Astrocyte of the hippocampus (primary cell): Measurements from ENCODE around the gene RAB8B.
"Not testable (repeated sequence)": the region's sequence is repeated elsewhere in the genome, so short reads cannot be mapped to it uniquely, and the experiment has no call there.

ENCODE experiments used
- DNase-seq: peaks from one replicate; pipeline ENCODE4 v3.0.0; 2011; ENCODE audit warnings: low read depth, low spot score

Gene RAB8B

GRCh38 chr15:63237086-63237485, 47.7 kb downstream of the RAB8B start:
- DNase-seq: not testable (repeated sequence)

- DNase-seq: no peak
Measured at GRCh38 chr15:63238171-63238570, 48.8 kb downstream of the RAB8B start.

DNA sequence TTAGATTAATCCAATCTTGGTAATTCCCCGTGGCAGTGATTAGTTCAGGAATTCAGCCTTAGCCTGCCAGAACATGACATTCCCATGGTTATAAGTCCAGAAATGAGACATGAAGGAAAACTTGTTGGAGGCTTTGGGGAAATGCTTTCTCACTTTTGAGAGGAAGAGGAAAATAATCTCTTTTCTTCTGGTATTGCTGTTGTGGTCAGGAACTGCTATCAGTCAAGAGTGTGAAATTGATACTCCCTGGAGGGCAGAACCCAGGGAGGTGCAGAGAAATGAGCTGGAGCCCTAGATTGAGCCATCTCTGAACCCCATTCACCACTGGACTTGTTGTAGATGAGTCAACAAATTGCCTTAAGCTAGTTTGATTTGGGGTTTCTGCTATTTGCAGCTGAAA, 49.4 kb downstream of the RAB8B start:
- peak; percentile 45 for DNase-seq

GRCh38 chr15:63240109-63240508, 50.7 kb downstream of the RAB8B start:
- DNase-seq: no peak

DNA sequence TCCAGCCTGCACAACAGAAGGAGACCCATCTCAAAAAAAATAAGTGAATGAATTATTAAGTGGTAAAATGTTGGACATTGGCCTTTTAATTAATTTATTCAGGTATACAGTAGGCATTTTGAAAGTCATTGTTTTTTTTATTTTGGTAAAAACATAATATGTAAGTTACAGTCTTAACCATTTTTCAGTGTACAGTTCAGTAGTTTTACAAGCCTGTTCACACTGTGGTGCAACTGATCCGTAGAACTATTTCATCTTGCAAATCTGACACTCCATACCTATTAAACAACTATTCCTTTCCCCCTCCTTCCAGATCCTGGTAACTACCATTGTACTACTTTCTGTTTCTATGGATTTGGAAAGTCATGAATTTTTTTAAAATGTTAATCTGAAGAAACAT, 51.9 kb downstream of the RAB8B start:
- DNase-seq: no peak

DNA sequence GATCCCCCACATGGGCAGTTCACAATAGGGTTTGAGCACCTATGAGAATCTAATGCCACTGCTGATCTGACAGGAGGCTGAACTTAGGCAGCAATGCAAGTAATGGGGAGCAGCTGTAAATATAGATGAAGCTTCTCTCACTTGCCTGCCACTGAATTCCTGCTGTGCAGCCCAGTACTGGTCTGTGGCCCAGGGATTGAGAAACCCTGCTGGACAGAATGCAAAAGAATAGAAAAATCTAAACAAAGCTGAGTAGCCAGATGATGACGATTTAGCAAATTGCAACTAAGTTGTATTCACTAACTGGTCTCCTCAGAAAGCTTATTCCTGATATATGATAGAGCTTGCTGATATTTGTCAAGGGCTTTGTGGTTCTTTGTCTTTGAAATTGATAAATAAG, 53.7 kb downstream of the RAB8B start:
- no peak for DNase-seq

DNA sequence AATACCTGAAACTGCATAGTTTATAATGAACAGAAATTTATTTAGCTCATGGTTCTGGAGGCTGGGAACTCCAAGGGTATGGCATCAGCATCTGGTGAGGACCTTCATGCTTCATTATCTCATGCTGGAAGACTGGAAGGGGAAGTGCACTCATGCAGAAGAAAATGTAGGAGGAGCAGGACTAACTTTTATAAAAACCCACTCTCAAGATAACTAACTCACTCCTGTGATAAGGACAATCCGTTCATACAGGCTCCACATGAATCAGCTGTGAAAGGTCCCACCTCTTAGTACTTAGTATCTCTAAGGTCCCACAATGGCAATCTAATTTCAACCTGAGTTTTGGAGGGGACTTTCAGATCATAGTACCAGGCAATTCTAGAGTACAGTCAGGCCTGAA, 54.4 kb downstream of the RAB8B start:
- no peak for DNase-seq

- peak; percentile 83 for DNase-seq
Measured at GRCh38 chr15:63244399-63244798, 55.0 kb downstream of the RAB8B start.

- no peak for DNase-seq
Measured at GRCh38 chr15:63244976-63245645, 55.7 kb downstream of the RAB8B start.

DNA sequence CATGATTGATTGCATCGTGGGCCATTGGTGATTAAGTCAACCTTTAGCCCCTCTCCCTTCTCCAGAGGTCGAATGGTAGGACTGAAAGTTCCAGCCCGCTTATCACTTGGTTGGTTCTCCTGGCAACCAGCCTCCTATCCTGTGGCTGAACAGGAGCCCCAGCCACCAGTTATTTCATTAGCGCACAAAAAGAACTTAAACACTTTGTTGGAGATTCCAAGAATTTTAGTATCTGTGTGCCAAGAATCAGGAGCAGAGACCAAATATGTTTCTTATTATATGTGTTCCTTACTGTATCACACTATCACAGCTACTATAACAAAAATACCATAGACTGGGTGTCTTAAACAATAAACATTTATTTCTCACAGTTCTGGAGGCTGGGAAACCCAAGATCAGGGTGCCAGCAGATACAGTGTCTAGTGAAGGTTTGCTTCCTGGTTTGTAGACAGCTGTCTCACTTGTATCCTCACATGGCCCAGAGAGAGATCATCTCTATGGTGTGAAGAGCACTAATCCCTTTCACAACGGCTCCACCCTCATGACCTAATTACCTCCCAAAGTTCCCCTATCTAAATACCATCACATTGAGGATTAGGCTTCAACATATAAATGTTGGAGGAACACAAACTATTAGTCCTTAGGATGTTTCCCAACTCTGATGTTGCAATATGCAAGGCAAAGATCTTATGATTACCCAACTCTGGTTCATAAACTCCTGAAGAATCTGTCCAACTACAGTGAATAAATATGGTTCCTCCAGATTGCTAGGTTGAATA, 57.5 kb downstream of the RAB8B start:
- DNase-seq: no peak

DNA sequence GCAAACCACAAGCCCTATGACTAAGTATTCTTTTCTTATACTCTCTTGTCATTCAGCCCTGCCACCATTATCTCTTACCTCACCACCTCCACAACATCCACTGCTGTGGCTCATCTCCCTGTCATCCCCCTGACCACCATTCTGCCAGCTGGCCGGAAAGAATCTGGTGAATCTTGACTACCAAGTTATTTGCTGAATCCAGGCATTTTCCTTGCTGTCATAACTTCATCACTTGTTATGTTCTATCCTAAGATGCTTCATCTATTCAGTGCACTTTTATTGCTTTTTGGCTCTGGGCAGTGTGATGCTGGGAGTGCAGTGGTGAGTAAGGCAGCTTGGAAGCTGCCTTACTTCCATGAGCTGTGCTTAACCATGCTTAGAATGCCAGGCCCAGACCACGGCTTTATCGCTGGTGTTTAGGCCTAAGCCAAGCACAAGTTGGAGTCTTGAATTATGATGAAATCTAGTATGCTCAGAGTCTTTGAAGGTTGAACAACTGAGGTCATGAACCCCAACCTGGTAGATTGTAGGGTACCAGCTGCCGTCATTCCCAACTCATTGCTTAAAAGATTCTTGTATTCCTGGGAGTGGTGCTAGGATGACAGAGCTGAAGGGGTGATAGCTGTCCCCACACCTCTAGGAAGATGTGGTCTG, 61.0 kb downstream of the RAB8B start:
- peak; percentile 89 for DNase-seq

DNA sequence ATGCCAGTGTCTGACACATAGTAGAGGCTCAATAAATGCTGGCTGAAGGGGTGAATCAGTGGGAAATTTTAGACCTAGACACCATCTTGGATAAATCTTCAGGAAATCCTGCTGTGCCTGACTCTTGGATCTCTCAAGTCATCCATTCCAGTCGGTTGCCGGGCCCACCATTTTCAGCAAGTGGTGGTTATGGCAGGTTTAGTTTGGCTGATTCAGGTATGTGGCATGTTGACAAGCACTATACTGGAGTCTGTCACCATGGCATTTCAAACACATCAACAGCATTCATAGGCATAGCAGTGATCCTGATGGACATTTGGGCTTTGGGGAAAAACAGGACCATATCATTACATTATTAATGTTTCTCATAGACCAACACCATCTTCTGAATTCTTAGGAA, 62.3 kb downstream of the RAB8B start:
- DNase-seq: peak; percentile 51

DNA sequence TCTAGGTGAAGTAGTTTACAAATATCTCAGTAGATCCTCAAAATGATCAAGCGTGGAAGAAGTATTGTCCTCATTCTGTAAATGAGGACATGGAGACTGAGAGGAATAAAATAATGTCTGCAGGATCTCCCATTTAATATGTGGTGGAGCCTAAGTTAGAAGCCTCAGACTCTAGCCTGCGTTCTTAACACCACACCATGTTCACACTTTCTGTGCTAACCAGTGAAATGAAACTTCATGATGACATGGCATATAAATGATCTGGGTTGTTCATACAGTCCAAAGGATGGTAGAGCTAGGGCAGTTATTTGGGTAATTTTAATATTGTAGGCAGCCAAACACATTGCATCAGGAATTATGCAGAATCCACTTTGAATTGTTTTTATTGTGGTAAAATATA, 62.9 kb downstream of the RAB8B start:
- no peak for DNase-seq

DNA sequence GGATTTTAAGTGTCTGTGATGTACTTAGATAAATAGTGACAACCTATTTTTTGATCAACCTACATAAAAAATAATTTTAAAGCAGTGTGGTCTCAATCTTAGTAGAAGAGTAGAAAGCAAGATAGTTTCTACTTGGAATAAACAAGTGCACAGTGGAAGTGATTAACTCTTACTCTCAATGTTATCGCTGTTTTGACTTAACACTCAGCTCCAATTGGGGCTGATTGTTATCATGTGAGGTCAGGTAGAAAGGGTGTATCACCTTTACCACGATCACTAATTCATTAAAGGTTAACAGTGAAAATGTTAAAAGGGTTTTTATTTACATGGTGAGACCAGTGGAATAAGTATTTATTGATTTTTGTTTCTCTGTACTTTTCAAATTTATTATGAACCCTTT, 65.6 kb downstream of the RAB8B start:
- no peak for DNase-seq

- no peak for DNase-seq
Measured at GRCh38 chr15:63255489-63255990, 66.1 kb downstream of the RAB8B start.

DNA sequence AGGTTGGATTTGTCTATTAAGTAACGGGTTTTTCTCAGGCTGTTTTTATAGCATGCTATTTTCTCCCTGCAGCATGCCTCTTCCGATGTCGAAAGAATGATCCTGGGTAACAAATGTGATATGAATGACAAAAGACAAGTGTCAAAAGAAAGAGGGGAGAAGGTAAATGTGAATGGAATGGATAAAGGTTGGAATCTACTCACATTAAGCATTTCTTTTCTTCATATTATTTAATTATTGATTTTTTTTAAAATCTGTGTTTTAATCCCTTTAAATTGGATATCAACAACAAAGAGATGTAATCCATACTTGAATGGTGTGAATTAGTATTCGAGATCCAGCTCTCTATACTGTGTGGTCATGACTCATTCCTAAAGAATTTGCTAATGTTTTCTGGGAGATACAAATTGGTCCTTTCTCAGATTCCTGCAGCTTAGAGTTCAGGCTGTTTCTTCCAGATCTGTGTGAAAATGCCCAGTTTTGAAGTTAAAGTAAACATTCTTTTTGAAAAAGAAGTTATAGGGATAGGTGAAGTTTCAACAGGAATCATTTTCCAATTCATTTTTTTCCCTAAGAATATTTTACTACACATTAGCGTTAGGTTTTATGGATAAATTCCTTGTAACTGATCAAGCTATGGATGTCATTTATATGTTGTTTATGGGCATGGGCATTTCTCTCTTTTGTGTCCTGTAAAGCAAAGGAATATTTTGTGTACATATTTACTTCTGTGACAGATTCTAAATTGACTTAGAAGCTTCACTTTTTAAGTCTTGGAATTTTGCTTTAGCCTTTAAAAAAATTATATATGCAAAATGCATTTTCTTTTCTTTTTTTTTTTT, 67.2 kb downstream of the RAB8B start:
- peak; percentile 90 for DNase-seq

DNA sequence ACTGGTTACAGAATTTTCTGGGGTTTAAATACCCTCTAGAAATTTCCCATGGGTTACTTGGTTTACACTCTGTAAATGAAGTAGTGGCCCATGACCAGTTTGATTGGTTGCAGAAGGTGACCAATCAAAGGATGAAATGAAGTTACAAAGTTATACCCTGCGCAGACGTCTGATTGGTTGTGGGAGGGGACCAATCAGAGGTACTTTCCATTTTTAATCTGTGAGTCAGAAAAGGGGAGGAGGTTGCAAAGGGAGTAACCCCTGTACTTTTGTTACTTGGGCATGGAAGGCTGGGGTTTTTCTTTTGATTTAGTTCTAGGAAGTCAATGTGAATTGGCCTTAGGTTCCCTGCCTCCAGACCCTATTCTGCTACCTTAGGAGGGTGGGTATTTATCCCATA, 69.3 kb downstream of the RAB8B start:
- no peak for DNase-seq

GRCh38 chr15:63260791-63261190, 71.4 kb downstream of the RAB8B start:
- no peak for DNase-seq

DNA sequence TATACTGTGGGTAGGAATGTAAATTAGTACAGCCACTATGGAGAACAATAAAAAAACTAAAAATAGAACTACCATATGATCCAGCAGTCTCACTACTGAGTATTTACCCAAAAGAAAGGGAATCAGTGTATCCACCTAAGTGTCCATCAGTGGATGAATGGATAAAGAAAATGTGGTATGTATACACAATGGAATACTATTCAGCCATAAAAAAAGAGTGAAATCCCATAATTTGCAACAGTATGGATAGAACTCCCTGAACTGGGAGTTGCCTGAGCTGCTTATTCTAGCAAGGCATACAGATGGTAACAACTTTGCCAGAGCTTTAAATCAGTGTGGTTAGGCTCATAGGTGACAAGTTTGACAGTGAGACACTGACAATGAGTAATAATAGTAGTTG, 71.9 kb downstream of the RAB8B start:
- DNase-seq: no peak

GRCh38 chr15:63263519-63263918, 74.1 kb downstream of the RAB8B start:
- no peak for DNase-seq

DNA sequence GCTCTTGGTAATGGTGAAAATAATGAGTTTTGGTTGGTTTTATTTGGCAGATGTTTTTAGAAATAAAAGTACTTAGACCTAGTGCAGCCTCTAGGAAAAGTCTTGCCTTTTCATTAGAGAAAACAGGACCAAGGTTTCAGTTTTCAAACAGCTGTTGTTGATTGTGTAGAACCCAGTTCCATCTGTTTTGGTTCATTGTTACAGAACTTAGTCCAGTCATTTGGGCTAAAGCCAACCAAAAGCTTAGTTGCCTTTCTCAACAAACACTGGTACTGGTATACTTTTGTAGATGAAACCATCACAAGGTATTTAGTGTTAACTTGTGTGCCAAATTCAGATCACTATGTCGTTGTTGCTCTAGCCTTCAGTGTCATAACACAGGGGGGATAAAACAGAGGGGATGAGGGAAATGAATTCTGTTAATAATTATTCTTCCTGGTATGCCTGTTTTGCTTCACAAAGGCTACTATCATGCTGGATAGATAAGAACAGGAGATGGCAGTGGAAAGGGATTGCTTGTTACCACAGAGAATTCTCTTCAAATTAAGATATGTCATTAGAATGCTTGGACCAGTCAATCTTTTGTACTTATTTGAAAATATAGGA, 75.4 kb downstream of the RAB8B start:
- DNase-seq: no peak
